SK-N-SH treated with all-trans-retinoic acid at 6 μM for 48 hours (cell line): ENCODE measurements around the gene CLIC1.

Source experiments
- ATAC-seq: fragments of 200-7000 bp; cut with Tn5 transposase; 3 replicates; pipeline ENCODE4 v1.9.1; 2020; ENCODE audit warnings: mild to moderate bottlenecking, moderate library complexity
- BACH2 ChIP-seq: fragments of 250-450 bp; sonication (Bioruptor Pico); IDR thresholded peaks from 2 replicates; pipeline ENCODE4 v1.9.0; 2021; ENCODE audit warnings: mild to moderate bottlenecking, borderline replicate concordance
- CREB5 ChIP-seq: fragments of 250-450 bp; sonication (Bioruptor Pico); IDR thresholded peaks from 2 replicates; pipeline ENCODE4 v1.5.1; 2020; ENCODE audit warnings: low read depth, mild to moderate bottlenecking, moderate library complexity
- CSDC2 ChIP-seq: fragments of 250-450 bp; sonication (Bioruptor Pico); IDR thresholded peaks from 2 replicates; pipeline ENCODE4 v1.5.0; 2020; ENCODE audit warnings: mild to moderate bottlenecking, moderate library complexity
- CSRNP3 ChIP-seq: fragments of 250-450 bp; sonication (Bioruptor Pico); IDR thresholded peaks from 2 replicates; pipeline ENCODE4 v1.5.1; 2021; ENCODE audit warnings: mild to moderate bottlenecking, moderate library complexity
- ESRRG ChIP-seq: fragments of 250-450 bp; sonication (Bioruptor Pico); IDR thresholded peaks from 2 replicates; pipeline ENCODE4 v1.6.1; 2021; ENCODE audit warnings: mild to moderate bottlenecking
- ISL1 ChIP-seq: fragments of 250-450 bp; sonication (Bioruptor Pico); IDR thresholded peaks from 2 replicates; pipeline ENCODE4 v2.1.2; 2022; ENCODE audit warnings: mild to moderate bottlenecking, moderate library complexity
- OSR1 ChIP-seq: fragments of 250-450 bp; sonication (Bioruptor Pico); IDR thresholded peaks from 2 replicates; pipeline ENCODE4 v1.8.0; 2022; ENCODE audit warnings: moderate library complexity, mild to moderate bottlenecking, inconsistent platforms
- TCF4 ChIP-seq: fragments of 250-450 bp; sonication (Bioruptor Pico); IDR thresholded peaks from 2 replicates; pipeline ENCODE4 v1.8.0; 2021; ENCODE audit warnings: mild to moderate bottlenecking, moderate library complexity, borderline replicate concordance
- TSHZ2 ChIP-seq: fragments of 250-450 bp; sonication (Bioruptor Pico); IDR thresholded peaks from 2 replicates; pipeline ENCODE4 v1.5.0; 2020; ENCODE audit warnings: mild to moderate bottlenecking, moderate library complexity
- ZFP30 ChIP-seq: fragments of 450-650 bp; formaldehyde crosslinking; IDR thresholded peaks from 2 replicates; pipeline ENCODE4 v1.5.0; 2022; ENCODE audit warnings: mild to moderate bottlenecking, moderate library complexity
- ZNF70 ChIP-seq: fragments of 450-650 bp; formaldehyde crosslinking; IDR thresholded peaks from 2 replicates; pipeline ENCODE4 v1.5.0; 2020; ENCODE audit warnings: mild to moderate bottlenecking, moderate library complexity

CLIC1 gene

GRCh38 chr6:31683591-31683990 is 52.7 kb downstream of the CLIC1 start:
- no peak for ATAC-seq
- TF ChIP-seq CREB5 (no peak), ZNF70 (no peak), CSRNP3 (CRISPR knock-in tag) (no peak)

- ATAC-seq: peak; percentile 24
- no peak for TF ChIP-seq BACH2 (CRISPR knock-in tag)
- no peak for TF ChIP-seq CREB5
- TF ChIP-seq CSDC2 (CRISPR knock-in tag): no peak
- no peak for TF ChIP-seq ESRRG (CRISPR knock-in tag)
- no peak for TF ChIP-seq ZNF70
- TF ChIP-seq ISL1 (CRISPR knock-in tag): no peak
- TF ChIP-seq OSR1 (CRISPR knock-in tag): no peak
- TF ChIP-seq TCF4: no peak
- no peak for TF ChIP-seq TSHZ2
- no peak for TF ChIP-seq ZFP30 (CRISPR knock-in tag)
Observed at GRCh38 chr6:31681135-31681671, 55.1 kb downstream of the CLIC1 start.
